SK-N-MC (cell line): ENCODE results near the gene FLNB.

Experiments
- EZH2 ChIP-seq: fragments of 200-600 bp; sonication (generic); IDR thresholded peaks from one replicate; pipeline ENCODE4 v1.6.1; 2017; ENCODE audit warnings: antibody characterized with exemption
- POLR2AphosphoS5 ChIP-seq: IDR thresholded peaks from 2 replicates; pipeline ENCODE4 v1.6.1; 2012; ENCODE audit warnings: mild to moderate bottlenecking, low read depth, low read length, borderline replicate concordance

- TF ChIP-seq EZH2 (no peak), POLR2AphosphoS5 (no peak)
These were observed 57.5 kb downstream of the FLNB start for GRCh38 chr3:58065700-58066167.
